HL-60 (cell line): ENCODE measurements around the gene TNIK.

Experiments
- DNase-seq, 2 experiments: peaks; one replicate each; pipeline ENCODE4 v3.0.0-alpha.2; 2010 to 2020; ENCODE audit warnings: low read depth in 1 of 2, low spot score in 1 of 2
- H3K27ac ChIP-seq: fragments of 250-450 bp; sonication (Bioruptor Pico); replicated peaks from 2 replicates; pipeline ENCODE4 v1.5.1; 2020; ENCODE audit warnings: mild to moderate bottlenecking, moderate library complexity
- H3K27me3 ChIP-seq: fragments of 250-450 bp; sonication (Bioruptor Pico); 2 replicates; pipeline ENCODE4 v1.5.1; 2021; ENCODE audit warnings: mild to moderate bottlenecking, moderate library complexity; ENCODE audit not compliant: insufficient read depth, poor library complexity, severe bottlenecking
- H3K4me3 ChIP-seq: replicated peaks from 2 replicates; pipeline ENCODE4 v1.5.1; 2011; ENCODE audit warnings: mild to moderate bottlenecking, control low read depth, low read length; ENCODE audit not compliant: insufficient read depth
- GABPA ChIP-seq: IDR thresholded peaks from 2 replicates; pipeline ENCODE4 v1.6.1; 2012; ENCODE audit warnings: low read depth
- POLR2AphosphoS5 ChIP-seq: IDR thresholded peaks from 2 replicates; pipeline ENCODE4 v1.6.1; 2012; ENCODE audit warnings: low read depth
- REST ChIP-seq: IDR thresholded peaks from 2 replicates; pipeline ENCODE4 v1.6.1; 2012; ENCODE audit warnings: low read depth; ENCODE audit not compliant: insufficient replicate concordance
- SPI1 ChIP-seq: IDR thresholded peaks from 2 replicates; pipeline ENCODE4 v1.6.1; 2012; ENCODE audit warnings: low read depth, mild to moderate bottlenecking, borderline replicate concordance
- TF ChIP-seq, protein P1 (sequence below): IDR thresholded peaks from one replicate; pipeline ENCODE4 v1.5.1; 2011; ENCODE audit warnings: low read length, control low read depth, inconsistent platforms; ENCODE audit not compliant: insufficient read depth

The TNIK gene

GRCh38 chr3:171321559-171322360 is 138.4 kb downstream of the TNIK start:
- no peak overlapping the region for H3K27ac ChIP-seq
- H3K27me3 ChIP-seq: no peaks in the 10 kb centered on the region
- no peak for TF ChIP-seq GABPA
- TF ChIP-seq POLR2AphosphoS5: no peak
- no peak for TF ChIP-seq SPI1
- no peak for TF ChIP-seq REST
- TF ChIP-seq, protein P1, sequence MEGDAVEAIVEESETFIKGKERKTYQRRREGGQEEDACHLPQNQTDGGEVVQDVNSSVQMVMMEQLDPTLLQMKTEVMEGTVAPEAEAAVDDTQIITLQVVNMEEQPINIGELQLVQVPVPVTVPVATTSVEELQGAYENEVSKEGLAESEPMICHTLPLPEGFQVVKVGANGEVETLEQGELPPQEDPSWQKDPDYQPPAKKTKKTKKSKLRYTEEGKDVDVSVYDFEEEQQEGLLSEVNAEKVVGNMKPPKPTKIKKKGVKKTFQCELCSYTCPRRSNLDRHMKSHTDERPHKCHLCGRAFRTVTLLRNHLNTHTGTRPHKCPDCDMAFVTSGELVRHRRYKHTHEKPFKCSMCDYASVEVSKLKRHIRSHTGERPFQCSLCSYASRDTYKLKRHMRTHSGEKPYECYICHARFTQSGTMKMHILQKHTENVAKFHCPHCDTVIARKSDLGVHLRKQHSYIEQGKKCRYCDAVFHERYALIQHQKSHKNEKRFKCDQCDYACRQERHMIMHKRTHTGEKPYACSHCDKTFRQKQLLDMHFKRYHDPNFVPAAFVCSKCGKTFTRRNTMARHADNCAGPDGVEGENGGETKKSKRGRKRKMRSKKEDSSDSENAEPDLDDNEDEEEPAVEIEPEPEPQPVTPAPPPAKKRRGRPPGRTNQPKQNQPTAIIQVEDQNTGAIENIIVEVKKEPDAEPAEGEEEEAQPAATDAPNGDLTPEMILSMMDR: no peak
- H3K4me3 ChIP-seq: no peak overlapping the region
- no peak for DNase-seq

DNA sequence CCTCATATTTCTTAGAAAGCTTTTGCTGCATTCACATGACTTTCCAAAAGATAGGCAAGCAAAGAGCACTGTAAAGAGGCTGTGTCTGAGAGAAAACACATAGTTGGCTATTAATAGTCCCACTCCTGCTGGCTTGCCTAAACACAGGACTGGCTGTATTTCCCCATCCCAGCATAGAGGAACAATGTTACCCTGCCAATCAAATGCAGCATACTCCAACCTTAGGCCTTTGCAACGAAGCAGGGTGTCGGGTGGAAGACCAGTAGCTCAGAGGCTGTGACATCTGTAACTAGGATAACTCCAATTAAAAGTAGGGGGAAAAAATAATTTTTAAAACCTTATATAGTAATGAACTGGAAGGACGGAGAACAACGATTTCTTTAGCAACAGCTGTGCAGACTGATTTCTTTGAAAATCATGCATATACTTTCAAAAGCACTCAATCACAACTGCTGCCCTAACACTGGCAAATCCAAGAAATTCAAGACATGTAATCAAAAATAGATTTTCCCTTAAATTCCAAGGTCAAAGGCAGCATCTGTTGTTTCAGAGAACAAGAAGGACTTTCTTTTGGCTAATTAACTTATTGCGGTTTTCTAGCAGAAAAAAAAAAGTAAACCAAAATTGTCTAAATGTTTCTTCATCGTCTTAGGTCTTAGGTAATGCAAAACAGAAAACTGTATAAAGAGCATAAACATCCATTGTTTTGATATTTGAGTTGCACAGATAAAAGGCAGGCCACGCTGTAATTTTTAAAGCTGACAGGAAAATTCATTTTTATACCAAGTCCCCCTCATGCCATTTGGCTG is 139.3 kb downstream of the TNIK start:
- H3K27ac ChIP-seq: no peak overlapping the region
- no peak overlapping the region for H3K4me3 ChIP-seq
- H3K27me3 ChIP-seq: no peaks in the 10 kb centered on the region
- no peak for DNase-seq
- TF ChIP-seq POLR2AphosphoS5 (no peak), SPI1 (no peak), GABPA (no peak), REST (no peak)
- TF ChIP-seq, protein P1: no peak

DNA sequence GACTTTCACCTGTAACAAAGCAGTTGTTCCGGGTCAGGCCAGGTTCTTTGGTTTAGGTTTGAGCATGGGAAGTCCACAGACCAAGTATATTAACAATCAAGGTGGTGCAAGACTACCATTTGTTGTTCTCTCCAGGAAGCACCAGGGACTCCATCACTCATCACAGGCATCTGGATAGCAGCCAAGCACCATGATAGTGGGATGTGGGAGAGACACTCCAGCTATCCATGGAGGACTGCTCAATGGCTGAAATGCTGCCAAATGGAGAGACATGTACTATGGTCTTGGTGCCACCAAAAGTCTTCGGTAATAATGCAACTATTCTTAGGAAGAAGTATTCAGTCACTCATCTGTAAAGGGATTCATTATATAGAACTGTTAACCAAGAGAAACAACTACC is 143.0 kb downstream of the TNIK start:
- Histone ChIP-seq H3K27me3 (no peaks in the 10 kb centered on the region), H3K27ac (no peak overlapping the region), H3K4me3 (no peak overlapping the region)
- TF ChIP-seq REST: no peak
- no peak for TF ChIP-seq GABPA
- no peak for DNase-seq
